Brain microvascular endothelial cell (primary cell): ENCODE measurements around the gene CBLIF.

ENCODE experiments used
- DNase-seq: peaks from one replicate; pipeline ENCODE4 v3.0.0-alpha.2; 2020
- H3K27ac ChIP-seq: fragments of 250-450 bp; sonication (Bioruptor Pico); 2 replicates; pipeline ENCODE4 v1.5.1; 2020; ENCODE audit warnings: mild to moderate bottlenecking, moderate library complexity
- H3K27me3 ChIP-seq: fragments of 250-450 bp; sonication (Bioruptor Pico); replicated peaks from 2 replicates; pipeline ENCODE4 v1.5.1; 2020; ENCODE audit warnings: mild to moderate bottlenecking
- H3K36me3 ChIP-seq: fragments of 250-450 bp; sonication (Bioruptor Pico); replicated peaks from 2 replicates; pipeline ENCODE4 v1.5.1; 2020; ENCODE audit warnings: mild to moderate bottlenecking
- H3K4me3 ChIP-seq: 2 replicates; pipeline ENCODE4 v1.5.1; 2011; ENCODE audit warnings: low read depth, mild to moderate bottlenecking, control low read depth, low read length, moderate library complexity
- in situ Hi-C: cut with HindIII; loops from 2 replicates; pipeline ENCODE4 v1.10.0; 2017; ENCODE audit warnings: low sequenced_read_pairs, low pct_ligation_motif_present
- TF ChIP-seq, protein P1 (sequence below): IDR thresholded peaks from 2 replicates; pipeline ENCODE4 v1.5.1; 2011; ENCODE audit warnings: low read depth, mild to moderate bottlenecking, moderate library complexity, low read length, control low read depth, inconsistent platforms; ENCODE audit errors: missing control alignments

The CBLIF gene

DNA sequence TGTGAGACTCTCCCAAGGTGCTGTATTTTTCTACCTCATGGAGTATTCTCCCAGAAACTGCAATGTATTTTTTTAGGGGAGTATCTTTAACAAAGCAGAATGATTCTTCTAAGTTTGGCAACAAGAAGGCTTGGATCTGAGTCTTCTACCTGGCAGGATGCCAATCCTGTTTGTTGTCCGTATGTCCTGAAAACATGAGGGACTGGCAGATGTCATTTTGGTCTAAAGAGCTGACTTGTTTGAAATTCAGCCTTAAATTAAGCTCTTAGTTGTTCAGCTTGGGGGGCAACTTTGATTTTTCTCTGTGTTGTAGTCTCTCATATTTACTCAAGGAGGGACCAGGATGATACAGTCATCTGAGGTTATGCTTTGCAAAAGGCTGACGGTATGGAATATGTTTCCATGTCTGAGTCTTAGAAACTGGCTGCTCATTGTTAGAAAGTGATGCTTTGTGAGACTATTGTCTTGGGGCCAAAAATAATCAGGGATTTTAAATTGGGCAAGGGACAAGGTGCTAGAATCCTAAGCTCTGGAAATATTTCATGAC, 44.1 kb downstream of the CBLIF start:
- TF ChIP-seq, protein P1, sequence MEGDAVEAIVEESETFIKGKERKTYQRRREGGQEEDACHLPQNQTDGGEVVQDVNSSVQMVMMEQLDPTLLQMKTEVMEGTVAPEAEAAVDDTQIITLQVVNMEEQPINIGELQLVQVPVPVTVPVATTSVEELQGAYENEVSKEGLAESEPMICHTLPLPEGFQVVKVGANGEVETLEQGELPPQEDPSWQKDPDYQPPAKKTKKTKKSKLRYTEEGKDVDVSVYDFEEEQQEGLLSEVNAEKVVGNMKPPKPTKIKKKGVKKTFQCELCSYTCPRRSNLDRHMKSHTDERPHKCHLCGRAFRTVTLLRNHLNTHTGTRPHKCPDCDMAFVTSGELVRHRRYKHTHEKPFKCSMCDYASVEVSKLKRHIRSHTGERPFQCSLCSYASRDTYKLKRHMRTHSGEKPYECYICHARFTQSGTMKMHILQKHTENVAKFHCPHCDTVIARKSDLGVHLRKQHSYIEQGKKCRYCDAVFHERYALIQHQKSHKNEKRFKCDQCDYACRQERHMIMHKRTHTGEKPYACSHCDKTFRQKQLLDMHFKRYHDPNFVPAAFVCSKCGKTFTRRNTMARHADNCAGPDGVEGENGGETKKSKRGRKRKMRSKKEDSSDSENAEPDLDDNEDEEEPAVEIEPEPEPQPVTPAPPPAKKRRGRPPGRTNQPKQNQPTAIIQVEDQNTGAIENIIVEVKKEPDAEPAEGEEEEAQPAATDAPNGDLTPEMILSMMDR, result no peak
- peaks cover 21% of the 10 kb centered on the region for H3K36me3 ChIP-seq
- no peak overlapping the region for H3K27ac ChIP-seq
- H3K4me3 ChIP-seq, result no peak overlapping the region
- DNase-seq, result no peak
- no peaks in the 10 kb centered on the region for H3K27me3 ChIP-seq
- in situ Hi-C loops, result no loop called here

DNA sequence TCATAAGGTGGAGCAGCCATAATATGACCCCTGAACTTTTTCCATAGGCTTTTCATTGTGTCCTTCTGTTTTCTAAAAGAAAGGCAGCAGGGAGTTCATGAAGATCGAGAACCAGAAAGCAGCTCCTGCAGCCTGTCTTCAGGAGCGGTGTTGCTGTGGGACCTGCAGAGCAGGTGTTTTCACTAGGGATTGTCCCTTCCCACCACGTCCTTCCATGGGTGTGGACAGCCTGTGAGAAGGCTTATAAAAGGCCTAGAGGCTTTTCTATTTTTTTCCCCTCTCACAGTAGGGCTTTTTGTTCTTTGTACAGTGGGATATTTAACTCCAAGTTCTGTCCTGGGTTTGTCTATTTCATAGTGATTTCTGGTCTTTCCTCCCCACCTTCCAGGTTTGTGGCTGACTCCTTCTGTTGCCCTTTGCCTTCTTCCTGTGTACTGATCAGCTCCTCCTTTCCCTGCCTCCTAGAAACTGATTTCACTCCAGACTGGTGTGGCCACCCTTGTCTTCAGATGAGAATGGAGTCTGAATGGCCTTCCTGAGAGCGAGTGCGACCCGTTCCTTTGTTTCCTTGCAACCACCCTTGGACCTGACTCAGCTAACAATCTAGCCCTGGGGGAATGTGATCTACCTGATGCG, 44.8 kb downstream of the CBLIF start:
- Histone ChIP-seq H3K27ac (no peak overlapping the region), H3K36me3 (peaks cover 22% of the 10 kb centered on the region), H3K4me3 (no peak overlapping the region), H3K27me3 (no peaks in the 10 kb centered on the region)
- in situ Hi-C loops, result no loop called here
- no peak for DNase-seq
- TF ChIP-seq, protein P1, result no peak

GRCh38 chr11:59794417-59794816, 50.9 kb downstream of the CBLIF start:
- Histone ChIP-seq H3K27me3 (no peaks in the 10 kb centered on the region), H3K27ac (no peak overlapping the region), H3K36me3 (peaks cover 49% of the 10 kb centered on the region), H3K4me3 (no peak overlapping the region)
- no peak for DNase-seq
- TF ChIP-seq, protein P1, result no peak
- in situ Hi-C loops, result no loop called here

GRCh38 chr11:59792507-59792906, 52.8 kb downstream of the CBLIF start:
- in situ Hi-C loops, result no loop called here
- no peak for DNase-seq
- Histone ChIP-seq H3K27ac (no peak overlapping the region), H3K27me3 (no peaks in the 10 kb centered on the region), H3K4me3 (no peak overlapping the region), H3K36me3 (peaks cover 47% of the 10 kb centered on the region)
- TF ChIP-seq, protein P1, result no peak

DNA sequence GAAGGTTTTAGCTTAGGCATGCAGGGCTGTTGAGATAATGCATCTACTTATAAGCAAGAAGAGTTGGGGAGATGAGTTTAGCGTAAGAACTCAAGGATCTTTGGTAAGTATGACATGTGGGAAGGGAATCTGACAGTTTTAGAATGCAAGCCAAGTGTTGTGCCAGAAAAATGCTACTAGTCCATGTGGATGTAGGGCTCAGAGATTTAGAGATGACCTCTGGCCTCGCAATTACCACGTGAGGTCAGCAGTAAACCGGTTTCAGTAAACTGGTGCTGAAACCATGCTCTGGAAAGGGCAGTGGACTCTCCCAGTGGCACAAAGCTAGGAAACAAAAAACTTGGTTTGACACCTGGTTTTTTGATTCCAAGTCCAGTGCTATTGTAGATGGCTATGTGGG, 53.7 kb downstream of the CBLIF start:
- TF ChIP-seq, protein P1, result no peak
- no peak for DNase-seq
- H3K27ac ChIP-seq, result no peak overlapping the region
- no peak overlapping the region for H3K4me3 ChIP-seq
- no peaks in the 10 kb centered on the region for H3K27me3 ChIP-seq
- H3K36me3 ChIP-seq, result peaks cover 46% of the 10 kb centered on the region
- in situ Hi-C loops, result no loop called here

GRCh38 chr11:59787816-59788215, 57.5 kb downstream of the CBLIF start:
- TF ChIP-seq, protein P1, result no peak
- H3K27ac ChIP-seq, result peak overlapping the region; percentile 70
- H3K4me3 ChIP-seq, result no peak overlapping the region
- H3K36me3 ChIP-seq, result peaks cover 23% of the 10 kb centered on the region
- in situ Hi-C loops, result no loop called here
- no peaks in the 10 kb centered on the region for H3K27me3 ChIP-seq
- DNase-seq, result peak; percentile 55
